GM12875 (cell line): ENCODE measurements around the gene VWA3A.

ENCODE experiments used
- H3K4me3 ChIP-seq: one replicate; pipeline ENCODE4 v1.5.1; 2011; ENCODE audit warnings: low read depth, low read length, control low read depth
- TF ChIP-seq, protein P1 (sequence below): IDR thresholded peaks from 2 replicates; pipeline ENCODE4 v1.5.1; 2011; ENCODE audit warnings: low read depth, mild to moderate bottlenecking, control low read depth, inconsistent platforms, low read length, moderate library complexity, borderline replicate concordance; ENCODE audit not compliant: insufficient read depth

VWA3A gene

DNA sequence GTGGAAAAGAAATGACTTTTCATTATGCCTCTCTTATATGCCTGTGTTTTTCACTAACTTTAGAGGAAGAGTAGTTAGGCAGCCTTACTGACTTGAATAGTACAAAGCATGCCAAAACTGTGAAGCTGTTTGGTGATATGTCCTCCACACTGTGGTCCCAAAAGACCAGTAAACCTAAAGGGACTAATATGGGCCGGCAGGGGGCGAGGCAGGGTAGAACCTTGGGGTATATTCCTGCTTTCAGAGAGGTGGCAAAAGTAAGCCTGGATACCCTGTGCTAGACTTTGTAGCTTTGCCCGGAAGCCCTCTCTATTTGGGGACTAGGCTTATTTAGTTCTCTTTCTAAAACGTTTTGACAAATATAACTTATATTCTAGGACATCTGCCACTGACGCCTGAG is 36.5 kb upstream of the VWA3A start:
- no peak overlapping the region for H3K4me3 ChIP-seq
- TF ChIP-seq, protein P1, sequence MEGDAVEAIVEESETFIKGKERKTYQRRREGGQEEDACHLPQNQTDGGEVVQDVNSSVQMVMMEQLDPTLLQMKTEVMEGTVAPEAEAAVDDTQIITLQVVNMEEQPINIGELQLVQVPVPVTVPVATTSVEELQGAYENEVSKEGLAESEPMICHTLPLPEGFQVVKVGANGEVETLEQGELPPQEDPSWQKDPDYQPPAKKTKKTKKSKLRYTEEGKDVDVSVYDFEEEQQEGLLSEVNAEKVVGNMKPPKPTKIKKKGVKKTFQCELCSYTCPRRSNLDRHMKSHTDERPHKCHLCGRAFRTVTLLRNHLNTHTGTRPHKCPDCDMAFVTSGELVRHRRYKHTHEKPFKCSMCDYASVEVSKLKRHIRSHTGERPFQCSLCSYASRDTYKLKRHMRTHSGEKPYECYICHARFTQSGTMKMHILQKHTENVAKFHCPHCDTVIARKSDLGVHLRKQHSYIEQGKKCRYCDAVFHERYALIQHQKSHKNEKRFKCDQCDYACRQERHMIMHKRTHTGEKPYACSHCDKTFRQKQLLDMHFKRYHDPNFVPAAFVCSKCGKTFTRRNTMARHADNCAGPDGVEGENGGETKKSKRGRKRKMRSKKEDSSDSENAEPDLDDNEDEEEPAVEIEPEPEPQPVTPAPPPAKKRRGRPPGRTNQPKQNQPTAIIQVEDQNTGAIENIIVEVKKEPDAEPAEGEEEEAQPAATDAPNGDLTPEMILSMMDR: no peak

- TF ChIP-seq, protein P1: no peak
- no peak overlapping the region for H3K4me3 ChIP-seq
Observed at GRCh38 chr16:22063888-22064467, 28.4 kb upstream of the VWA3A start.

DNA sequence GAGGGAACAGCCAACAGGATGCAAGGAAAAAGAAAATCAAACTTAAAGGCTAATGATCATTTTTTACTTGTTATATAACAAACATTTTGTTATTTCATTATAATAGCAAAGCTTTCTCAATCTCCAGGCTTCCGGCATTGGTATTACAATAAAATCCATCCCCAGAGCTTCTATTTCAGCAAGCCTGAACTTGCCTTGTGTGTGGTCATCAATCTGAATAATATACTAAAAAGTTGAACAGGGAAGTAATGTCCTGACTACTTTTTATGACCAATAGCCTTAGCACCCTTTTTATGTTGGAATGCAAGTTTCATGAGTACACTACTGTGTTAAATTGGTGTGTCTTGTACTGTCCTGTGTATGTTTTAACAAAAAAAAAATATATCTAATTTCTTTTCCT is 27.1 kb upstream of the VWA3A start:
- H3K4me3 ChIP-seq: no peak overlapping the region
- TF ChIP-seq, protein P1: no peak

- TF ChIP-seq, protein P1: no peak
- H3K4me3 ChIP-seq: no peak overlapping the region
Observed at GRCh38 chr16:22070361-22071330, 21.7 kb upstream of the VWA3A start.

DNA sequence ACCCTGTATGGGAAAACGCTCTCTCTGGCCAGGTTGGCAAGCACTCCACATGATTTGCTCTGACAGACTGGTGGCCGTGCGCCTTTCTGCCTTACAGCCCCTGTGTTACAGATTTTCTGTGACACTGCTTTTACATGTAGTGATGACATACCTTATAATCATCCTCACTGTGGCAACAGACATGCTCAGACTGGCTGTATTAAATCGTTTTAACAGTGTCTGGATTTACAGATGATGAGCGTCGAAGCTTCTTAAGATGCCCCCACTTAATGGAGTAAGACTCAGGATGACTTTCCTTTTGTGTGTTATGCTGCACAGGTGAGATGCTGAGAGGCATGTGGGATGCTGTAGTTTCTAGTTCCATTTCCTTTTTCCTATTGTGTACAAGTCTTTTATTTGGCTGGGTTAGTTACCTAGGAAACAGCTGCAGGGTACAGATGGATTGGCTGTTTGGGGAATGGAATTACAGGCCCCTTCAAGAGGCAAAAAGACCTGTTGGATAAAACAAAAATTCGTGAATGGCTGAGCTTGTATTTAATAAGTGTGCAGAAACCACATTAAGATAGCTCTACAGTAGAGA is 20.9 kb upstream of the VWA3A start:
- H3K4me3 ChIP-seq: no peak overlapping the region
- TF ChIP-seq, protein P1: no peak

DNA sequence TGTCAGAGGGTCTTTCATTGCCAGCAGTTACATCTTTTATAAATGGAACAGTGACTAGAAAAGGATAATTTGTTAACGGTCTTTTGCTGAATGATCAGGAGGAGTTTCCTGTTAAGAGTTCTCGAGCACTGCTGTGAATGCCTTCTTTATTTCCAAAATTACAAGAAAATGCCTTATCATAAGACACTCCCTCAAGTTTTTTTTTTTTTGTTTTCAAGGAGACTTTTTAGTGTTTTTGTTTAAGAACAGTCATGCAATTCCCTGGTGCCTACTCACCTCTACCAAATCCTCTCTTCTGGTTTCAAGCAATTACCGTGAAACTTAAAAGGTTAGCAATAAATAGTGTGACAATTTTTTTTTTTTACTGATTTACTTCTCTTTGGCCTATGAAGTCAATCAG is 19.0 kb upstream of the VWA3A start:
- no peak overlapping the region for H3K4me3 ChIP-seq
- TF ChIP-seq, protein P1: no peak
